Heart left ventricle (tissue), 13 donors: ENCODE results near the gene MAN1C1.

Experiments
- CTCF ChIP-seq, 12 donors: fragments of 200-600 bp; sonication (generic) in 4 of 12; IDR thresholded peaks; one replicate each; pipeline versions ENCODE4 v1.5.0 to v1.8.0; 2018 to 2022; ENCODE audit warnings: antibody characterized with exemption in 12 of 12, mild to moderate bottlenecking in 5 of 12
- POLR2A ChIP-seq, 2 donors: fragments of 450-650 bp; IDR thresholded peaks; one replicate each; pipeline ENCODE4 v1.6.1; 2017; ENCODE audit warnings: antibody characterized with exemption in 2 of 2, mild to moderate bottlenecking in 2 of 2, moderate library complexity in 2 of 2
- donor health status: ischemic (EF 13 %, LVEDD 7.1; RV severe dilation, severe dysfunction).
- donor health status: DM: no; HTN: yes; CAD: no.
- donor health status: DM: no; HTN: no; CAD: no.
- donor health status: ischemic (EF 25% LVEDD 6.9; RV normal size, moderate dysfunction).
- donor health status: ischemic (EF 25% LVEDD 5.7; RV mildly dilated, moderate dysfunction).
- donor health status: ischemic (EF 35%, LVEDD 5.7; RV mildly dilated, moderate dysfunction).
- donor health status: nonischemic (EF 11% LVEDD 7.7; RV severe dilation, severe dysfunction).
- donor health status: DM: yes; HTN: yes; CAD: no.
- donor health status: PGD.
- donor health status: ischemic (EF 29% LVEDD 5.4; RV normal size, mild dysfunction).
- donor health status: nonischemic (EF 23%, LVEDD 6.1; RV moderate dilation, normal function).

- TF ChIP-seq POLR2A (IDR thresholded peaks at IDR 0.05) (no peak), CTCF (IDR thresholded peaks at IDR 0.05) (no peak)
These were observed 74.6 kb downstream of the MAN1C1 start for GRCh38 chr1:25691211-25691610.
